Muscle layer of duodenum (tissue), 2 donors: Measurements from ENCODE around the gene ZFP92.

ENCODE experiments used
- H3K27ac ChIP-seq: one replicate; pipeline ENCODE4 v1.7.0; 2013; ENCODE audit warnings: mild to moderate bottlenecking, low read length
- H3K27me3 ChIP-seq: one replicate; pipeline ENCODE4 v1.7.0; 2013; ENCODE audit warnings: low read depth, mild to moderate bottlenecking, control low read depth, low read length
- H3K36me3 ChIP-seq, 2 donors: one replicate each; pipeline ENCODE4 v1.7.0; 2013; ENCODE audit warnings: low read length in 2 of 2, control low read depth in 1 of 2, mild to moderate bottlenecking in 1 of 2; ENCODE audit not compliant: insufficient read depth in 2 of 2, control insufficient read depth in 1 of 2
- H3K4me1 ChIP-seq, 2 donors: one replicate each; pipeline ENCODE4 v1.7.0; 2013; ENCODE audit warnings: low read length in 2 of 2, mild to moderate bottlenecking in 2 of 2, control low read depth in 1 of 2, moderate library complexity in 1 of 2; ENCODE audit not compliant: insufficient read depth in 2 of 2, control insufficient read depth in 1 of 2
- H3K4me3 ChIP-seq, 2 donors: one replicate each; pipeline ENCODE4 v1.7.0; 2013; ENCODE audit warnings: low read length in 2 of 2, low read depth in 1 of 2, mild to moderate bottlenecking in 1 of 2
- H3K9me3 ChIP-seq, 2 donors: one replicate each; pipeline ENCODE4 v1.7.0; 2013; ENCODE audit warnings: low read length in 2 of 2, control low read depth in 1 of 2, mild to moderate bottlenecking in 1 of 2; ENCODE audit not compliant: control insufficient read depth in 1 of 2
- donor health status: healthy.

ZFP92 gene

DNA sequence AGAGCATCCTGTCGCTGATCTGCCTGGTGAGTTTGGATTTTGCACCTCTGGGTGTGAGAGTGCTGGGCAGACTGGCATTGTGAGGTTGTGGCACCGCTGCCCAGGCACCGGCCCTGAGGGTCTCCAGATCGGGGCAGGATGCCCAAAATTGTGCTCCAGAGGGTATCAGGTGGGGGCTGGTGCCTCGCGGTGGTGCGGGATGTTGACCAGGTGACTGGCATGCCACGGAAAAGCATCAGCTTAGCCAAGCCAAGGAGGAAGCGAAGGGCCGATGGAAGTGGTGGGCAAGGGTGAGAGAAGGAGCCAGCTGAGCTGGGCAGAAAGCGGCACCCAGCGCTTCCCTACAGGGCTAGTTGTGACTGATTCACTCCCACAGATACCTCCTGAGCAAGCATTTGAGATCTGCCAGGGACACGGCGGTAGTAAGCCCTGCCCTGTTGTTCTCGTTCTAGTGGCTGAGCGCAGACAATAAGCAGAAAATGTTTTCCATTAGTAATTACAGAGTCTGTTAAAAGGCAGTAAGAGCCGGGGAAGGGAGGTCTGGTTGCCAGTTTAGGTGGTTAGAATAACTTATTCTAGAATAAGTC is 809 bp downstream of the ZFP92 start:
- peak overlapping the region; percentile 39 for H3K27ac ChIP-seq
- no peaks in the 10 kb centered on the region for H3K36me3 ChIP-seq
- peaks cover 0 to 7% of the 10 kb centered on the region in 2 donors for H3K4me1 ChIP-seq
- H3K9me3 ChIP-seq = no peaks in the 10 kb centered on the region
- H3K27me3 ChIP-seq = no peaks in the 10 kb centered on the region
- peak overlapping the region; percentile 39 to 61 for H3K4me3 ChIP-seq

DNA sequence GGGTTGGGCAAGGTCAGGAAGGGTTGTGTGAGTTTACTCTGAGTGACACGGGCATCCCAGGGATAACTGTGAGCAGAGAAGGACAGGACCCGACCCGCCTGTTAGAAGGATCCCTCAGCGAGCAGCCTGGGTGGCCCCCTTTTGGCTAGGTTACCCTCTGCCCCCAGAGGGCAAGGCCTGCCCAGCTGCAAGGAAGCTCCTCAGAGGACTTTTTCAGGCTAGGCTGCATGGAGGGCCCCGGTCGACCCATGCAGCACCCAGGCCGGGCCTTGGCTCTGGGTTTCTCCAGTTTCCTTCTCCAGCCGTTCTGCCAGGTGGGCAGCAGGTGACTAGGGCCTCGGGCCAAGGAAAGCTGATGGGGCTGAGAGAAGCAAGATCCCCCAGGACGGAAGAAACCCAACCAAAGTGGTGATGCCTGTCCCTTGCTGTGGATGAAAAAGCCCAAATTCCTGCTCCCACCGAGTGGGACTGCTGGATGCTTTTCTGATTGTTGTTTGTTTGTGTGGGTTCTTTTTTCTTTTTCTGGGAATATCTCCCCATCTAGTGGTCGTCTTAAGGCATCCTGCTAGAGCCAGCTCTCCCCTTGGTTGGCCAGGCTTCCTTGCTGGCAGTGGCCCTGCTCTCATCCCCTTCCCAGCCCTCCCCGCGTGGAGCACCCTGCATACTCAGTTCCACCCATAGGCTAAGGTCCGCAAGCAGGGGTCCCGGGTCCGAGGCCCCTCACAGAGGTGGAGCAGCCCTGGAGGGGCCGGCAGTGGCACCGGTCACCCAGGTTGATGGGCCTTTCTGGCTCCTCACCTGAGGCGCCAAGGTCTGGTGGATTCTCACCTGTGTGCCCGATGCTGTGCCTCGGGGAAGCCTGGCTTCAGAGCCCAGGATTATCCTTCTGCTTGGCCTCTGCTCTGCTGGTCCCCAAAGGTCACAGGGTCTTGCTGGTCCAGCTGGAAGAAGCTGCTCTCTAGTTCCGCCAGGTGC is 1.8 kb downstream of the ZFP92 start:
- H3K27me3 ChIP-seq = no peaks in the 10 kb centered on the region
- no peak overlapping the region for H3K27ac ChIP-seq
- peaks cover 0 to 7% of the 10 kb centered on the region in 2 donors for H3K4me1 ChIP-seq
- H3K4me3 ChIP-seq = peak overlapping the region in 1 of 2 donors; percentile 39
- H3K36me3 ChIP-seq = no peaks in the 10 kb centered on the region
- H3K9me3 ChIP-seq = no peaks in the 10 kb centered on the region

DNA sequence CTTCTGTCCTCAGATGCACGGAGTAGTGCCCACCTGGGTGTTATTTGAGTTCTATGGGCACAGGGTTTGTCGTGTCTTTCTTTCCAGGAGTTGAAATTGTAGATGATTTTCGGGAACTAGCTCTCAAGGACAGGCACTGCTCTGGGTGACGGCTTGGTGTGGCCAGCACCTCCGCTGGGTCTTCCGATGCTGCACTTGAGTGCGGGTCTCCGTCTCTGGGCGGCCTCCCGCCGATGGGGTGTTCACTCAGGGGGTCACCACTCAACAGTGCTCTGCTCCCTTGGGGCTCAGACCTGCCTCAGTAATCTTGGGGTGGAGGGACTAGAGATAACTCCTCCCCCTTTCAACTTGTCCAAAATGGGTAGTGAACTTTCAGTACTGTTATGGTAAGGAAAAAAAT is 2.5 kb downstream of the ZFP92 start:
- Histone ChIP-seq H3K27ac (no peak overlapping the region), H3K27me3 (no peaks in the 10 kb centered on the region), H3K36me3 (no peaks in the 10 kb centered on the region), H3K9me3 (no peaks in the 10 kb centered on the region), H3K4me1 (peaks cover 0 to 7% of the 10 kb centered on the region in 2 donors), H3K4me3 (no peak overlapping the region)

GRCh38 chrX:153414856-153415510 is 3.7 kb downstream of the ZFP92 start:
- Histone ChIP-seq H3K4me1 (peaks cover 0 to 7% of the 10 kb centered on the region in 2 donors), H3K4me3 (no peak overlapping the region), H3K27me3 (no peaks in the 10 kb centered on the region), H3K27ac (no peak overlapping the region), H3K36me3 (no peaks in the 10 kb centered on the region), H3K9me3 (no peaks in the 10 kb centered on the region)

- no peaks in the 10 kb centered on the region for H3K27me3 ChIP-seq
- H3K27ac ChIP-seq = no peak overlapping the region
- peaks cover 0 to 5% of the 10 kb centered on the region in 2 donors for H3K4me1 ChIP-seq
- no peak overlapping the region for H3K4me3 ChIP-seq
- H3K36me3 ChIP-seq = peaks cover 0 to 13% of the 10 kb centered on the region in 2 donors
- no peaks in the 10 kb centered on the region for H3K9me3 ChIP-seq
These were observed 5.6 kb downstream of the ZFP92 start for GRCh38 chrX:153416781-153417450.

- H3K4me3 ChIP-seq = no peak overlapping the region
These were observed 6.4 kb downstream of the ZFP92 start for GRCh38 chrX:153417637-153418036.

GRCh38 chrX:153420851-153421599 is 9.8 kb downstream of the ZFP92 start:
- H3K9me3 ChIP-seq = no peaks in the 10 kb centered on the region

More at GRCh38 chrX:153417637-153418036, 6.4 kb downstream of the ZFP92 start:
- H3K9me3 ChIP-seq = no peaks in the 10 kb centered on the region
- no peak overlapping the region for H3K27ac ChIP-seq
- H3K27me3 ChIP-seq = no peaks in the 10 kb centered on the region
- no peaks in the 10 kb centered on the region for H3K4me1 ChIP-seq
- peaks cover 0 to 14% of the 10 kb centered on the region in 2 donors for H3K36me3 ChIP-seq

GRCh38 chrX:153421856-153422255 is 10.6 kb downstream of the ZFP92 start:
- Histone ChIP-seq H3K27me3 (no peaks in the 10 kb centered on the region), H3K4me1 (no peaks in the 10 kb centered on the region), H3K9me3 (no peaks in the 10 kb centered on the region), H3K36me3 (peaks cover 0 to 14% of the 10 kb centered on the region in 2 donors), H3K4me3 (no peak overlapping the region), H3K27ac (no peak overlapping the region)

More at GRCh38 chrX:153420851-153421599, 9.8 kb downstream of the ZFP92 start:
- H3K36me3 ChIP-seq = peaks cover 0 to 14% of the 10 kb centered on the region in 2 donors
- no peak overlapping the region for H3K27ac ChIP-seq
- H3K27me3 ChIP-seq = no peaks in the 10 kb centered on the region
- H3K4me3 ChIP-seq = no peak overlapping the region
- H3K4me1 ChIP-seq = no peaks in the 10 kb centered on the region

DNA sequence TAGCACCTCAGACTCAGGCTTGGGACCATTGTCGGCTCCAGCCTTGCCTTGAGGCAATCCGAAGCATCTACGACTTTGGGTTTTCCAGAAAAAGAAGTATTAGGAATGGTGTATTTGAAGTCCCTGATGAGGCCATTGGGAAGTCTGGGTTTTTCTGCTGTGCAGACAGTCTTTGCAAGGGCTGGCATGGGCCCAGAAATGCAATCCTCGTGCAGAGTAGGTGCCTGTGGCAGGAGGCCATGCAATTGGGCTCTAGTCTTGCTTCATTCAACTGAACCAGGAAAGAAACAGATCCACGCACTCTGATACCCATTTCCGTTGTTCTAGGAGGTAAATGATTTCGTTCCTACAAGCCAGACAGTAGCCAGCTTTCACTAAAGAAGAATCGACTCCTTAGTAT is 12.4 kb downstream of the ZFP92 start:
- H3K9me3 ChIP-seq = no peaks in the 10 kb centered on the region
- H3K27ac ChIP-seq = no peak overlapping the region
- no peaks in the 10 kb centered on the region for H3K27me3 ChIP-seq
- peaks cover 0 to 14% of the 10 kb centered on the region in 2 donors for H3K36me3 ChIP-seq
- H3K4me3 ChIP-seq = no peak overlapping the region
- no peaks in the 10 kb centered on the region for H3K4me1 ChIP-seq

- H3K27ac ChIP-seq = no peak overlapping the region
- peaks cover 0 to 6% of the 10 kb centered on the region in 2 donors for H3K36me3 ChIP-seq
- H3K4me3 ChIP-seq = no peak overlapping the region
- H3K9me3 ChIP-seq = peaks cover 0 to 2% of the 10 kb centered on the region in 2 donors
- no peaks in the 10 kb centered on the region for H3K4me1 ChIP-seq
- no peaks in the 10 kb centered on the region for H3K27me3 ChIP-seq
These were observed 14.9 kb downstream of the ZFP92 start for GRCh38 chrX:153426204-153426603.
